Colonic mucosa (tissue), 4 donors: ENCODE data around the gene METTL6. TPM values are rescaled to one million over a fixed set of nuclear protein-coding genes. Genes with fewer than 3 reads are reported as not detected.
A peak's percentile ranks its signal among the peaks of the same experiment; 100 is the strongest.

Experiments used
- DNase-seq: peaks from one replicate; pipeline ENCODE4 v3.0.0-alpha.2; 2020
- H3K27ac ChIP-seq: fragments of 200-600 bp; one replicate; pipeline ENCODE4 v1.8.0; 2021
- H3K27me3 ChIP-seq: fragments of 200-600 bp; one replicate; pipeline ENCODE4 v1.8.0; 2021
- H3K36me3 ChIP-seq: fragments of 200-600 bp; one replicate; pipeline ENCODE4 v1.8.0; 2021
- H3K4me1 ChIP-seq: fragments of 200-600 bp; one replicate; pipeline ENCODE4 v1.8.0; 2021; ENCODE audit warnings: mild to moderate bottlenecking
- H3K4me3 ChIP-seq: fragments of 200-600 bp; one replicate; pipeline ENCODE4 v1.8.0; 2021
- H3K9ac ChIP-seq, 2 donors: one replicate each; pipeline ENCODE4 v1.7.0; 2013; ENCODE audit warnings: control low read depth in 2 of 2, low read depth in 2 of 2, low read length in 2 of 2
- H3K9me3 ChIP-seq: fragments of 200-600 bp; one replicate; pipeline ENCODE4 v1.8.0; 2021
- intact Hi-C: fragments of 100-400 bp; cut with DNase I; formaldehyde crosslinking; loops from one replicate; pipeline ENCODE4 v1.14.1; 2022
- total RNA-seq, 2 donors: library from RNA; stranded (reverse); fragmentation: NEBNext Ultra II Directional in 1 of 2; extraction: Animal tissue kit (Norgen Biotek cat#: 25700) in 1 of 2; gene quantifications; one replicate each; pipeline ENCODE4 v1.2.1, GENCODE V29; 2021
- TF ChIP-seq, protein P1 (sequence below): fragments of 200-600 bp; IDR thresholded peaks from one replicate; pipeline ENCODE4 v1.8.0; 2022; ENCODE audit warnings: antibody characterized with exemption, mild to moderate bottlenecking
- donor health status: healthy.
- donor health status: DM: no; HTN: no; CAD: no.
- donor health status: DM: no; HTN: no; CAD: no.

METTL6 gene, protein sequence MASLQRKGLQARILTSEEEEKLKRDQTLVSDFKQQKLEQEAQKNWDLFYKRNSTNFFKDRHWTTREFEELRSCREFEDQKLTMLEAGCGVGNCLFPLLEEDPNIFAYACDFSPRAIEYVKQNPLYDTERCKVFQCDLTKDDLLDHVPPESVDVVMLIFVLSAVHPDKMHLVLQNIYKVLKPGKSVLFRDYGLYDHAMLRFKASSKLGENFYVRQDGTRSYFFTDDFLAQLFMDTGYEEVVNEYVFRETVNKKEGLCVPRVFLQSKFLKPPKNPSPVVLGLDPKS
- 10 to 100 TPM in 1 of 2 donors, 1 to 10 TPM in 1; 8.8 to 11.4 TPM for total RNA-seq

DNA sequence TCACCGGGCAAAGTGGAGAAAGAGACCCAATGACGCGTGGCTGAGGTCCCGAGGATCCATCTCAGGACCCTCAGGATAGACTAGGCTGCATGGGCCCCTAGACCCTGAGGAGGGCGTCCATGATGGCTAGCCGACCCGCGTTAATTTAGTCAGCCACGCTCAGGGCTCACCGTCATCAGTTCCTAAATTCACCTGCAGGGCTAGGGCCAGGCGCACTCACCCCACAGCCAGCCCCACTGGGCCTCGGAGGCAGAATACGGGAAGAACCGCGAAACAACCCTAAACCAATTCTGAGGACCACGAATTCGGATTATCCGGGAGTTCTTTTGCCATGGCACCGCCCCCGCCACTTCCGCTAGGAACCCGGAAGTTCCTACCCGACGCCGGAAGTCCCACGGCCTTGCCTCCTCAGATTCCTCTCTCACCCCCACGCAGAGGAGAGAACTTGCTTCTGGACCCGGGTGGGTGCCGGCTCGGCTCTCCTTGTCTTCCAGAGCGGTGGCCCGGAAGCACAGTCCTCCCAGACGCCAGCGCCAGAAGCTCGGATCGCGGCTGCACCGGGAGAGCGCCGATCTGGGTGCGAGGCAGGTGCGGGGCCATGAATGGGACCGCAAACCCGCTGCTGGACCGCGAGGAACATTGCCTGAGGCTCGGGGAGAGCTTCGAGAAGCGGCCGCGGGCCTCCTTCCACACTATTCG, at the start of gene METTL6, which contains the start of gene EAF1:
TSS of gene METTL6 (minus strand) at position 363 of the 699 bp plus-strand sequence. CDS start 1,033 bp downstream, outside the sequence.
TSS of gene EAF1 (plus strand) at position 417 of the 699 bp plus-strand sequence. CDS start at position 599, 182 bp downstream.
- peak; percentile 89 for DNase-seq
- peaks cover 6% of the 10 kb centered on the region for H3K4me1 ChIP-seq
- H3K9ac ChIP-seq = peak within 1 kb of the TSS; percentile 92
- peak within 1 kb of the TSS; percentile 91 for H3K4me3 ChIP-seq
- TF ChIP-seq, protein P1, sequence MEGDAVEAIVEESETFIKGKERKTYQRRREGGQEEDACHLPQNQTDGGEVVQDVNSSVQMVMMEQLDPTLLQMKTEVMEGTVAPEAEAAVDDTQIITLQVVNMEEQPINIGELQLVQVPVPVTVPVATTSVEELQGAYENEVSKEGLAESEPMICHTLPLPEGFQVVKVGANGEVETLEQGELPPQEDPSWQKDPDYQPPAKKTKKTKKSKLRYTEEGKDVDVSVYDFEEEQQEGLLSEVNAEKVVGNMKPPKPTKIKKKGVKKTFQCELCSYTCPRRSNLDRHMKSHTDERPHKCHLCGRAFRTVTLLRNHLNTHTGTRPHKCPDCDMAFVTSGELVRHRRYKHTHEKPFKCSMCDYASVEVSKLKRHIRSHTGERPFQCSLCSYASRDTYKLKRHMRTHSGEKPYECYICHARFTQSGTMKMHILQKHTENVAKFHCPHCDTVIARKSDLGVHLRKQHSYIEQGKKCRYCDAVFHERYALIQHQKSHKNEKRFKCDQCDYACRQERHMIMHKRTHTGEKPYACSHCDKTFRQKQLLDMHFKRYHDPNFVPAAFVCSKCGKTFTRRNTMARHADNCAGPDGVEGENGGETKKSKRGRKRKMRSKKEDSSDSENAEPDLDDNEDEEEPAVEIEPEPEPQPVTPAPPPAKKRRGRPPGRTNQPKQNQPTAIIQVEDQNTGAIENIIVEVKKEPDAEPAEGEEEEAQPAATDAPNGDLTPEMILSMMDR = no peak
- peak within 1 kb of the TSS; percentile 80 for H3K27ac ChIP-seq
- peaks cover 10% of the 10 kb centered on the region for H3K36me3 ChIP-seq
- intact Hi-C loops = loop anchor here (10.0 kb wide), 1 partner anchor 773 kb away; the partner anchor contains the start of gene CCDC174
- H3K9me3 ChIP-seq = no peaks in the 10 kb centered on the region
- H3K27me3 ChIP-seq = no peaks in the 10 kb centered on the region

DNA sequence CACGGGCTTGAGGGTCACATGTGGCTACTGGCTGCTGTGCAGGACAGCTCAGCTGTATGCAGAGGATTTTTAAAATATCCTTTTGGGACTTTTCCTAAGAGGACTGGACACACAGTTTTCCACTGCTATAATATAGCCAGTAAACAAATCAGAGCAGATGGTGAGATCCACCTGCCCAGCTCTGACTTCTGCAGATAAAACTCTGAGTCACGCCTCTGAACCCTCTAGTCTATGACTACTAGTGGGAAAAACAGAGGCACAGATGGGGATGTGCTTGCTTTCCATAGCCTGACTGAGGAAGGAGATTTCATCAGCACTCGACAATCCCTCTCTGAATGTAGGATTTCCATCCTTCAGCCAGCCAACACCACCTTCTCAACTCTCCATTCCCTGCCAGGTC, 49.0 kb upstream of the METTL6 start:
- H3K4me3 ChIP-seq = no peak overlapping the region
- no peak for DNase-seq
- no peaks in the 10 kb centered on the region for H3K9me3 ChIP-seq
- H3K4me1 ChIP-seq = no peaks in the 10 kb centered on the region
- H3K27ac ChIP-seq = no peak overlapping the region
- TF ChIP-seq, protein P1 = no peak
- no peaks in the 10 kb centered on the region for H3K27me3 ChIP-seq
- no peak overlapping the region for H3K9ac ChIP-seq
- intact Hi-C loops = no loop called here
- H3K36me3 ChIP-seq = no peaks in the 10 kb centered on the region

DNA sequence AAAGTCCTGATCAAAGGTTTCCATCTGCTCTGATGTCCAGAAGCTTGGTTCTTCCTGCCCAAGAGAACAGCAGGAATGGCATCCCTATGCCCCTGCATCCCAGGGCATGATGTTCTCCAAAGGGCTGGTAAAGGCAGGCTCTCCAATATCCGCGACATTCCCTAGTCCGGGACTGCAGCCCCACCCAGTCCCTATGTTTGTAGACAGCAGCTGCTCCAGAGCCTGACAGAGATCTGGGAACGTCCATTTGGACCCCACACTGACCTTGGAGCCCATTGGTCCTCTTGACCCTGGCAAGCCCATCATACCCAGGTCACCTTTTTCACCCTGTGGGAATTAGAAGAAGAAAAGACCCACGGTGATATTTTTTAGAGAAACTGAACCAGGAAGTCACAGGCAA, 47.8 kb upstream of the METTL6 start:
- H3K9ac ChIP-seq = no peak overlapping the region
- H3K9me3 ChIP-seq = no peaks in the 10 kb centered on the region
- no peak for DNase-seq
- no peaks in the 10 kb centered on the region for H3K36me3 ChIP-seq
- TF ChIP-seq, protein P1 = no peak
- no peaks in the 10 kb centered on the region for H3K27me3 ChIP-seq
- no peaks in the 10 kb centered on the region for H3K4me1 ChIP-seq
- H3K4me3 ChIP-seq = no peak overlapping the region
- intact Hi-C loops = no loop called here
- no peak overlapping the region for H3K27ac ChIP-seq

DNA sequence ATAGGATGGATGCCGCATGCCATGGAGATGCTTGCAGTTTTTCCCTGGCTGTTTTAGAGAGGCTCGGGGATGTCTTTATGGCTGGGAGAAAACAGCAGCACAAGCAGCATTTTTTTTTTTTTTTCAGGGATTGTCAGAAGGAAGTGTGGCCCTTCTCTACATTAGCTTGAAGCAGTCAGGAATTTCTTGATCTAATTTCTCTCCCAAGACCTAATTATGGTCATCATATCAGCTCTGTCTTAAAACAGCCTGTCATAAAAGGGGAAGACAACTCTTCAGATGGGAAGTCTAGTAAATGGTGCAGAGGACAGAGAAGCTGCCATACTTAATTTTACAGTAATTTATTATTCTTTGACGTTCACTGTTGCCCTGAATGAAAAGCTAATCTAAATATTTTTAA, 44.5 kb upstream of the METTL6 start:
- Histone ChIP-seq H3K36me3 (no peaks in the 10 kb centered on the region), H3K4me1 (no peaks in the 10 kb centered on the region), H3K9me3 (no peaks in the 10 kb centered on the region), H3K4me3 (no peak overlapping the region), H3K9ac (no peak overlapping the region), H3K27me3 (no peaks in the 10 kb centered on the region), H3K27ac (no peak overlapping the region)
- intact Hi-C loops = no loop called here
- no peak for DNase-seq
- TF ChIP-seq, protein P1 = no peak

DNA sequence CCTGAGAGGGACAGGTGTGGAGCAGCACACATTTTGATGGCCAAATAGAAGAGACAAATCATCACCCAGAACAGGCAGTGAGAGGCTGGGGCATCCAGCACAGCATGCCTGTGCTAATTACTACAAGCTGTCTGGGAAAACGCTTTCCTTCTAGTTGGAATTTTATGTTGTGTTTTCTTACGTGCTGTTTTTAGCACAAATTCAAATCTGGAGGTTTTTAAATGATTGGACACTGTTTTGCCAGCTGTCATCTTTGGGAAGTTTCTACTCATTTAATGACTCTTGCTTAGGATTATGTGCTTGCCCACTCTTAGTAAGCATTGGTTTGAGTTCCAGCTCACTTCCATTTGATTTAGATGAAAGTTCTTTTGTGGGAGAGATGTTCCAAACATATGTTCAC, 43.5 kb upstream of the METTL6 start:
- no peaks in the 10 kb centered on the region for H3K9me3 ChIP-seq
- H3K27ac ChIP-seq = no peak overlapping the region
- H3K4me1 ChIP-seq = no peaks in the 10 kb centered on the region
- no peaks in the 10 kb centered on the region for H3K36me3 ChIP-seq
- H3K27me3 ChIP-seq = no peaks in the 10 kb centered on the region
- H3K9ac ChIP-seq = no peak overlapping the region
- no peak overlapping the region for H3K4me3 ChIP-seq
- TF ChIP-seq, protein P1 = no peak
- intact Hi-C loops = no loop called here
- no peak for DNase-seq
